ENCODE data around the gene LIAS. TPM values are rescaled to one million over a fixed set of nuclear protein-coding genes. Genes with fewer than 3 reads are reported as not detected.

Gene LIAS
- total and polyA plus RNA-seq, 7 experiments from 2014 or later, result 12.5 to 27.8 (median 16.4) TPM

GRCh38 chr4:39525822-39526690 lies 67.2 kb downstream of the LIAS start:
- intact Hi-C loops (cut with micrococcal nuclease), result loop anchor here (2.0 to 10.0 kb wide), 7 partner anchors 159 to 779 kb away; partner anchors contain the start of genes RFC1 (in 2 of the 2), UBE2K (in 2 of the 2), N4BP2 (in 1 of the 2) and RHOH (in 1 of the 2)
- Mint-ChIP-seq H3K36me3 (peaks cover 5 to 15% (median 5%) of the 10 kb centered on the region in 5 donors), H3K4me1 (peaks cover 11 to 26% (median 19%) of the 10 kb centered on the region in 7 donors), H3K27me3 (no peaks in the 10 kb centered on the region), H3K4me3 (peak overlapping the region; percentile 88 to 99 (median 98)), H3K9me3 (peaks cover 0 to 12% (median 5%) of the 10 kb centered on the region in 11 donors), H3K27ac (peak overlapping the region; percentile 68 to 93 (median 85))
- DNase-seq (no peak), ATAC-seq (no peak)
- ChIA-PET CTCF (no interaction called here), POLR2A (interaction anchor here (0.6 to 1.0 kb wide), 2 partner anchors 67 to 866 kb away, joined by 3 to 4 read pairs; partner anchors contain the start of genes LIAS and RPL9)
- Histone ChIP-seq H3K36me3 (ENCODE audit: control insufficient read depth in 2 of 3, insufficient read depth in 3 of 3, low read length in 3 of 3) (peaks cover 0 to 5% (median 0%) of the 10 kb centered on the region in 3 experiments), H3K27ac (ENCODE audit: low read depth, low read length) (peak overlapping the region; percentile 74), H3K27me3 (ENCODE audit: control insufficient read depth in 2 of 2, insufficient read depth in 2 of 2, low read length in 2 of 2) (no peaks in the 10 kb centered on the region), H3K4me1 (ENCODE audit: control insufficient read depth in 2 of 2, insufficient read depth in 2 of 2, low read length in 2 of 2) (peaks cover 7 to 10% of the 10 kb centered on the region in 2 donors), H3K4me3 (ENCODE audit: low read length) (peak overlapping the region; percentile 81), H3K9me3 (ENCODE audit: control insufficient read depth in 2 of 3, low read length in 3 of 3) (peaks cover 0 to 6% (median 0%) of the 10 kb centered on the region in 3 experiments)

GRCh38 chr4:39526765-39527295 lies 68.0 kb downstream of the LIAS start:
- H3K27me3 ChIP-seq (ENCODE audit: control insufficient read depth in 2 of 2, insufficient read depth in 2 of 2, low read length in 2 of 2), result no peaks in the 10 kb centered on the region
- H3K9me3 Mint-ChIP-seq, result peaks cover 0 to 20% (median 11%) of the 10 kb centered on the region in 11 donors
- intact Hi-C loops (cut with micrococcal nuclease), result loop anchor here (1.0 to 10.0 kb wide), 13 partner anchors 68 to 1841 kb away; partner anchors contain the start of genes PDS5A (in 2 of the 2), RFC1 (in 2 of the 2), SMIM14 (in 2 of the 2) and UBE2K (in 2 of the 2)
- ChIA-PET CTCF (interaction anchor here (0.5 to 1.0 kb wide), 4 partner anchors 29 to 1465 kb away, joined by 3 to 4 read pairs (median 3); no protein-coding TSS in a partner anchor), POLR2A (interaction anchor here (0.7 to 1.3 kb wide), 6 partner anchors 68 to 568 kb away, joined by 3 to 11 read pairs (median 6); partner anchors contain the start of genes LIAS, RPL9, SMIM14 and UBE2K)
- peak overlapping the region; percentile 88 to 99 (median 98) for H3K4me3 Mint-ChIP-seq
- ATAC-seq (no peak), DNase-seq (peak in 5 of 9 donors; percentile 1 to 55 (median 5))
- H3K9me3 ChIP-seq (ENCODE audit: control insufficient read depth in 2 of 3, low read length in 3 of 3), result peaks cover 0 to 8% (median 0%) of the 10 kb centered on the region in 3 experiments
- H3K36me3 ChIP-seq (ENCODE audit: control insufficient read depth in 2 of 3, insufficient read depth in 3 of 3, low read length in 3 of 3), result peaks cover 0 to 5% (median 0%) of the 10 kb centered on the region in 3 experiments
- peak overlapping the region; percentile 81 for H3K4me3 ChIP-seq (ENCODE audit: low read length)
- peaks cover 11 to 21% (median 13%) of the 10 kb centered on the region in 5 donors for H3K36me3 Mint-ChIP-seq
- H3K27ac Mint-ChIP-seq, result peak overlapping the region; percentile 68 to 93 (median 85)
- H3K4me1 Mint-ChIP-seq, result peaks cover 11 to 26% (median 19%) of the 10 kb centered on the region in 7 donors
- peak overlapping the region; percentile 74 for H3K27ac ChIP-seq (ENCODE audit: low read depth, low read length)
- no peaks in the 10 kb centered on the region for H3K27me3 Mint-ChIP-seq
- peaks cover 7 to 10% of the 10 kb centered on the region in 2 donors for H3K4me1 ChIP-seq (ENCODE audit: control insufficient read depth in 2 of 2, insufficient read depth in 2 of 2, low read length in 2 of 2)

GRCh38 chr4:39527296-39528060 lies 68.6 kb downstream of the LIAS start, which contains the start of gene UGDH:
Gene UGDH (minus strand): TSS chr4:39527439. CDS start chr4:39521512, 5,927 bp downstream.
- CTCF ChIA-PET, result interaction anchor here (0.5 to 1.0 kb wide), 5 partner anchors 29 to 1465 kb away, joined by 3 to 4 read pairs (median 3); no protein-coding TSS in a partner anchor
- peak within 1 kb of the TSS; percentile 74 for H3K27ac ChIP-seq (ENCODE audit: low read depth, low read length)
- Mint-ChIP-seq H3K9me3 (peaks cover under 1 to 26% (median 17%) of the 10 kb centered on the region in 11 donors), H3K4me3 (peak within 1 kb of the TSS; percentile 88 to 99 (median 98)), H3K27ac (peak within 1 kb of the TSS; percentile 84 to 97 (median 93)), H3K4me1 (peaks cover 11 to 26% (median 19%) of the 10 kb centered on the region in 7 donors), H3K27me3 (no peaks in the 10 kb centered on the region), H3K36me3 (peaks cover 17 to 28% (median 19%) of the 10 kb centered on the region in 5 donors)
- DNase-seq (peak; percentile 85 to 95 (median 88)), ATAC-seq (peak; percentile 99)
- H3K4me3 ChIP-seq (ENCODE audit: low read length), result peak within 1 kb of the TSS; percentile 81
- H3K9me3 ChIP-seq (ENCODE audit: control insufficient read depth in 2 of 3, low read length in 3 of 3), result peaks cover 0 to 11% (median 0%) of the 10 kb centered on the region in 3 experiments
- no peaks in the 10 kb centered on the region for H3K27me3 ChIP-seq (ENCODE audit: control insufficient read depth in 2 of 2, insufficient read depth in 2 of 2, low read length in 2 of 2)
- H3K36me3 ChIP-seq (ENCODE audit: control insufficient read depth in 2 of 3, insufficient read depth in 3 of 3, low read length in 3 of 3), result peaks cover 0 to 5% (median 0%) of the 10 kb centered on the region in 3 experiments
- intact Hi-C loops (cut with micrococcal nuclease), result loop anchor here (1.0 to 10.0 kb wide), 14 partner anchors 9 to 1841 kb away; partner anchors contain the start of genes PDS5A (in 2 of the 2), RFC1 (in 2 of the 2), SMIM14 (in 2 of the 2) and UBE2K (in 2 of the 2)
- peaks cover 7 to 10% of the 10 kb centered on the region in 2 donors for H3K4me1 ChIP-seq (ENCODE audit: control insufficient read depth in 2 of 2, insufficient read depth in 2 of 2, low read length in 2 of 2)
- POLR2A ChIA-PET, result interaction anchor here (0.6 to 1.3 kb wide), 8 partner anchors 69 to 567 kb away, joined by 3 to 11 read pairs (median 4); partner anchors contain the start of genes LIAS, RPL9, SMIM14 and UBE2K

- intact Hi-C loops (cut with micrococcal nuclease), result loop anchor here (1.0 to 10.0 kb wide), 7 partner anchors 8 to 777 kb away; partner anchors contain the start of genes RFC1 (in 2 of the 2), N4BP2 (in 1 of the 2), RHOH (in 1 of the 2) and UBE2K (in 1 of the 2)
- no peaks in the 10 kb centered on the region for H3K27me3 Mint-ChIP-seq
- peaks cover 7 to 10% of the 10 kb centered on the region in 2 donors for H3K4me1 ChIP-seq (ENCODE audit: control insufficient read depth in 2 of 2, insufficient read depth in 2 of 2, low read length in 2 of 2)
- ChIA-PET POLR2A (interaction anchor here (0.6 to 1.3 kb wide), 5 partner anchors 70 to 179 kb away, joined by 3 to 11 read pairs (median 8); partner anchors contain the start of genes LIAS, RPL9, SMIM14 and UBE2K), CTCF (interaction anchor here (0.5 to 1.0 kb wide), 2 partner anchors 451 to 767 kb away, joined by 3 to 4 read pairs; no protein-coding TSS in a partner anchor)
- H3K9me3 ChIP-seq (ENCODE audit: control insufficient read depth in 2 of 3, low read length in 3 of 3), result peaks cover 0 to 11% (median 0%) of the 10 kb centered on the region in 3 experiments
- H3K4me1 Mint-ChIP-seq, result peaks cover 11 to 26% (median 19%) of the 10 kb centered on the region in 7 donors
- DNase-seq (peak in 4 of 9 donors; percentile 2 to 19 (median 9)), ATAC-seq (no peak)
- no peaks in the 10 kb centered on the region for H3K27me3 ChIP-seq (ENCODE audit: control insufficient read depth in 2 of 2, insufficient read depth in 2 of 2, low read length in 2 of 2)
- H3K9me3 Mint-ChIP-seq, result peaks cover 5 to 32% (median 20%) of the 10 kb centered on the region in 11 donors
- peak overlapping the region; percentile 74 for H3K27ac ChIP-seq (ENCODE audit: low read depth, low read length)
- H3K27ac Mint-ChIP-seq, result peak overlapping the region; percentile 43 to 93 (median 87)
- peaks cover 20 to 32% (median 24%) of the 10 kb centered on the region in 5 donors for H3K36me3 Mint-ChIP-seq
- peaks cover 0 to 5% (median 0%) of the 10 kb centered on the region in 3 experiments for H3K36me3 ChIP-seq (ENCODE audit: control insufficient read depth in 2 of 3, insufficient read depth in 3 of 3, low read length in 3 of 3)
- peak overlapping the region; percentile 88 to 99 (median 98) for H3K4me3 Mint-ChIP-seq
- H3K4me3 ChIP-seq (ENCODE audit: low read length), result peak overlapping the region; percentile 81
These were observed 69.2 kb downstream of the LIAS start for GRCh38 chr4:39528061-39528465.
